Amygdala (tissue), 56 donors: ENCODE data around the gene XXYLT1.

Source experiments
- DNase-seq, 56 donors: peaks; one replicate each; lab custom pipeline; 2025; lab: John Stamatoyannopoulos, UW

The XXYLT1 gene

GRCh38 chr3:195254454-195255175, 16.3 kb downstream of the XXYLT1 start:
- DNase-seq = no peak

DNA sequence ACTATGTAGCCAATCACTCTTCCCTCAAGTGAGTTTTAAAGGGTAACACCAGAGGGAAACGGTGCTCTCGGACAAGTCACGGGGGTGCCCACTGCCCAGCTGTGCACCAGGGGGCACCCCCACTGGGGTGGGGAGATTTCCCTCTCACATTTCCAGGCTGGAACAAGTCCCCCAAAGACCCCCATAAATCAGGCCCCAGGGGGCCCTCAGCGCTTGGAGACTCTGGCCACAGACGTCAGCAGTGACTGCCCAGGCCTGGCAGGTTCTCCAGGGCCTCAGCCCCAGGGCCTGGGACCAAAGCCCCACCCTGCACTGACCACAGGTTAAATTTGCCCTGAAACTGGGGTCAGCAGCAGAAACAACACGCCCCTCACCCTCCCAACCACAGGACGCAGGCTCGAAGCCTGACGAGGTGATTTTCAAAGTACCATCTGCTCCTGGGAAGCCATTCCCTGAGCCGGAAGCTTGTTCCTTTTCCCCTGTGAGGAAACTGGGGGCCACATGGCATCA, 17.0 kb downstream of the XXYLT1 start:
- no peak for DNase-seq

DNA sequence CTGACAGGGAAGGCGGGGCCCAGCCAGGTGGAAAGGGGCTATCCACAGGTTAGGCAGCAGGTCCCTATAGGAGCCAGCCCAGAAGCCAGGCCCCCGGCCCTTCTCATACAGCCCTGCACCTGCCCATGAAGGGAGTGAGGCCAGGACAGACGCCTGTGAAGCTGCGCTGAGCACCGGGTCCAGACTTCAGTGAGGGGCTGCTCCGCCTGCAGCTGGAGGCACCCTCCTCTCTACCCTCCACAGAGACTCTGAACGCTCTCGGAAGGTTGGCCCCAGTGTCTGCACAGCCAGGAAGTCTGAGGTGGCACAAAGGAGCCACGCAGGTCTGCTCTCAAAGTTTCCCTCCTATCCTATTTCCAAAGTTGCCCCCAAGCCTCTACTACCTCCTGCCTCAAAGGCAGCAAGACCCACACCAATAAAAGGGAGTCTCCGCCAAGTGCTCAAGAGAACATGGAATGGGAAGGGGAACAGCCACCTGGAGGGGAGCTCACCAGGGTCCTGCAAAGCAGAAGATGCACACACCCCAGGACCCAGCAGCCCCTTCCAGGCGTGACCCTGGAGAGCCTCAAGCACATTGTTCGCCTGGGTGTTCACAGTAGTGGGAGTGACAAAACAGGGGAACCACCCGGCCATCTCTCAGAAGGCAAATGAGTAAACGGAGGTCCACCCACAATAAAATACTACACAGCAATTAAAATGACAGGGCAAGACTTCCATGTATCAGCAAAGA, 19.5 kb downstream of the XXYLT1 start:
- DNase-seq = no peak

- DNase-seq = peak in 1 of 56 donors; percentile 22
Observed at GRCh38 chr3:195250473-195251251, 20.3 kb downstream of the XXYLT1 start.

DNA sequence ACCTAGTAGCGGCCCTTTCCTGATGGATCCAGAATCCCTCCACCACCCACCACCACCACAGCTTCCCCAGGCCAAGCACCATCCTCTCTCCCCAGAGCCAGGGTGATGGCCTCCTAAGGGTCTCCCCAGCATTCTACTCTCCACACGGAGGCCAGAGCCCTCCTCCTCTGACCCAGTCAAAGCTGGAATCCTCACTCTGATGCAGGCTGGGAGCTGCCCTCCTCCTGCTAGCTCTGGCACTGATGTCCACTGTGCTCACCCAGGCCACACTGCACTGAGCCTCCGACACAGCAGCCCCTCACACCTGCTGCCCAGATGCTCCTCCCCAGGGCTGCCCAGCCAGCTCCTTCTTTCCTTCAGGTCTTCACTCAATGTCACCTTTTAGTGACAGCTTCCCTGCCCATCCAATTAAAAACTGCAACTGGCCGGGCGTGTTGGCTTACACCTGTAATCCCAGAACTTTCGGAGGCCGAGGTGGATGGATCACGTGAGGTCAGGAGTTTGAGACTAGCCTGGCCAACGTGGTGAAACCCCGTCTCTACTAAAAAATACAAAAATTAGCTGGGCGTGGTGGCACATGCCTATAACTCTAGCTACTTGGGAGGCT, 21.0 kb downstream of the XXYLT1 start:
- no peak for DNase-seq

GRCh38 chr3:195249057-195249770, 21.7 kb downstream of the XXYLT1 start:
- no peak for DNase-seq

DNA sequence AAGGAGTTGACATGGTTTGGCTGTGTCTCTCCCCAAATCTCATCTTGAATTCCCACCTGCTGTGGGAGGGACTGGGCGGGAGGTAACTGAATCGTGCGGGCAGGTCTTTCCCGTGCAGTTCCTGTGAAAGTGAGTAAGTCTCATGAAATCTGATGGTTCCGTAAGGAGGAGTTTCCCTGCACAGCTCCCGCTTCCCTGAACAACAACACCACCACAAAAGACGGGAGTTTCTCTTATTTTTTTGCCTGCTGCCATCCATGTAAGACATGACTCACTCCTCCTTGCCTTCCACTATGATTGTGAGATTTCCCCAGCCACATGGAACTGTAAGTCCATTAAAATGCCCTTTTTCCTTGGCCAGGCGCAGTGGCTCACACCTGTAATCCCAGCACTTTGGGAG, 22.7 kb downstream of the XXYLT1 start:
- no peak for DNase-seq

- DNase-seq = no peak
Observed at GRCh38 chr3:195247863-195248189, 23.1 kb downstream of the XXYLT1 start.

GRCh38 chr3:195247086-195247862, 23.7 kb downstream of the XXYLT1 start:
- DNase-seq = no peak

DNA sequence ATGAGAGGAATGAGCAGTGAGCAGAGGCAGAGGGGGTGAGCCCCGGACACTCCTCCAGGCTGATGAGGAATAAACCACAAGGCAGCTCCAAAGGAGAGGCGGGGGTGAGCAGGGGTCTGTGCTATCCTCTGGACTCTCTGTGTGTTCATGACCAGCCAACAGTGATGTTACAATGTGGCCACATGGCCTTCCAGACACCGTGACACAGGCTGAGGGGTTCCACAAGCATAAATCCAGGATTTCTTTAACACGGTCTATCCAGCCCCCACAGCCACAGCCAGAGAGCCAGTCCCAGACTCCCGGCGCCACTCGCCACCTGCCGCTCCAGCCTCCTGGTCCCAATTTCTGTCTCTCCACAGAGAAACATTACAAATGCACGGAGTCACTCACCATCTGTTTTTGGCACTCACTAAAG, 24.4 kb downstream of the XXYLT1 start:
- peak in 1 of 56 donors; percentile 31 for DNase-seq

GRCh38 chr3:195245531-195245951, 25.4 kb downstream of the XXYLT1 start:
- no peak for DNase-seq

- no peak for DNase-seq
Observed at GRCh38 chr3:195241592-195242355, 29.2 kb downstream of the XXYLT1 start.

GRCh38 chr3:195240939-195241338, 30.0 kb downstream of the XXYLT1 start:
- no peak for DNase-seq

GRCh38 chr3:195240171-195240701, 30.7 kb downstream of the XXYLT1 start:
- DNase-seq = peak in 3 of 56 donors; percentile 18 to 39 (median 26)

DNA sequence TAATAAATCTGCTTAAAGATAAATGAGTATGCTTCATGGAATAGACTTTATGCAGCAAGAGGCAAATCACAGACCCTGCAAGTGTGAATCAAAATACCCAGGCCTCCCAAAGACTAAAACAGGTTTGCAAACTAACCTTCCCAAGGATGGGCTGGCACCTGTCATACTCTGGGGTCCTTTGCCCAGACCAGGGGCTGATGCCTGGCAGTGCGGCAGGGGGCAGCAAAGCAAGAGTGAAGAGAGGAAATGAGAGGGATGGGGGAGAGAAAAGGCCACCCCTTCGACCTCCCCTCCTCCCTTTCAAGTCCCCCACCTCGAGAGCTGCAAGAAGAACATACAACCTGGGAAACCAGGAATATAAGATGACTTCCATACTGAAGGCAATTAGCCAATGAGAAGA, 31.8 kb downstream of the XXYLT1 start:
- no peak for DNase-seq

DNA sequence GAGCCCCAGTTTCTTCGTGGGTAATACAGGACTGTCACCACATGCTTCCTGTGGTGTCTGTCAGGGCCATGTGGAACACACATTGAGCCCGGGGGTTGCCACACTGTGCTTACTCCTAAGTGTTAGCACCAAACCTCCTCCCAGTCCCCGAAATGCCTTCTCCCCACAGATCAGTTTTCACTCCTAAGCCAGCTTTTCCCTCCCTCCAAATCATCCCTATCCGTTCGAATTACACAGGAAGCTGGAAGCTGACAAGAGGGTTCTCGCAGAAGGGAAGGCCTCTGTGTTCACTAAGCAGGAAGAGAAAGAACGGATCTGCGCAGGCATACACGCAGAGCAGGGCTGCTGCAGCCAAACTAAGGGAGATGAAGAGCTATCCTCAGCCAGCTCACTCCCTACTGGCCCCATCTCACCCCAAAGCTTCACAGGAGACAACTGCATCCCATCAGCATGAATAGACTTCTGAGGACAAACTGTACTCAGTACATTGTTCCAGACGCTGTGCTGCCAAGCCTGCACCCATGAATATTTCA, 32.3 kb downstream of the XXYLT1 start:
- peak in 1 of 56 donors; percentile 17 for DNase-seq

- no peak for DNase-seq
Observed at GRCh38 chr3:195238081-195238571, 32.8 kb downstream of the XXYLT1 start.
